Esophagus muscularis mucosa (tissue), 4 donors: ENCODE results near the gene EVX2. TPM values are rescaled to one million over a fixed set of nuclear protein-coding genes. Genes with fewer than 3 reads are reported as not detected.

ENCODE experiments used
- DNase-seq: peaks from one replicate; pipeline ENCODE4 v3.0.0-alpha.2; 2017; ENCODE audit errors: extremely low spot score
- H3K27ac ChIP-seq, 4 donors: fragments of 200-600 bp; sonication (generic); replicated peaks in 1 of 4; 1 replicate in 3 of 4; 2 replicates in 1 of 4; pipeline ENCODE4 v1.5.1; 2016 to 2019; ENCODE audit warnings: mild to moderate bottlenecking in 1 of 4
- H3K27me3 ChIP-seq, 4 donors: fragments of 200-600 bp; sonication (generic); one replicate each; pipeline versions ENCODE4 v1.5.1 to v1.6.0; 2016 to 2019
- H3K36me3 ChIP-seq, 4 donors: fragments of 200-600 bp; sonication (generic); one replicate each; pipeline ENCODE4 v1.5.1; 2016 to 2019
- H3K4me1 ChIP-seq, 4 donors: fragments of 200-600 bp; sonication (generic); one replicate each; pipeline ENCODE4 v1.5.1; 2016 to 2019
- H3K4me3 ChIP-seq, 4 donors: fragments of 200-600 bp; sonication (generic); 1 replicate in 2 of 4; 2 replicates in 2 of 4; pipeline ENCODE4 v1.5.1; 2016 to 2019; ENCODE audit warnings: mild to moderate bottlenecking in 4 of 4, moderate library complexity in 1 of 4
- H3K9me3 ChIP-seq, 4 donors: fragments of 200-600 bp; sonication (generic); 1 replicate in 3 of 4; 2 replicates in 1 of 4; pipeline ENCODE4 v1.5.1; 2016 to 2019
- EP300 ChIP-seq: sonication (generic); formaldehyde crosslinking; IDR thresholded peaks from one replicate; pipeline ENCODE4 v1.6.1; 2017; ENCODE audit warnings: antibody characterized with exemption
- POLR2A ChIP-seq: fragments of 450-650 bp; IDR thresholded peaks from one replicate; pipeline ENCODE4 v1.6.1; 2017; ENCODE audit warnings: antibody characterized with exemption, moderate library complexity, mild to moderate bottlenecking, low read depth
- POLR2AphosphoS5 ChIP-seq, 2 donors: sonication (generic); formaldehyde crosslinking; IDR thresholded peaks; one replicate each; pipeline ENCODE4 v1.6.1; 2017; ENCODE audit warnings: antibody characterized with exemption in 2 of 2
- WGBS: methylation state at CpG from one replicate; pipeline ENCODE4 v1.1.5; 2018; 5-methylcytosine and 5-hydroxymethylcytosine counted together
- intact Hi-C: fragments of 100-400 bp; cut with DNase I; formaldehyde crosslinking; loops from one replicate; pipeline ENCODE4 v1.15.1; 2023
- total RNA-seq, 4 donors: library from RNA; depleted of rRNA; stranded (reverse); fragments of >200 nt; gene quantifications; one replicate each; pipeline versions ENCODE4 v1.1.0 to v1.2.1, GENCODE V29; 2016
- TF ChIP-seq, protein P1 (sequence below), 3 experiments: fragments of 200-600 bp in 2 of 3; fragments of 450-650 bp in 1 of 3; sonication (generic) in 2 of 3; IDR thresholded peaks; one replicate each; pipeline ENCODE4 v1.5.1; 2017 to 2019; ENCODE audit warnings: antibody characterized with exemption in 3 of 3, mild to moderate bottlenecking in 2 of 3, moderate library complexity in 1 of 3

Gene EVX2
- total RNA-seq, 4 donors from 2014 or later = 0.11 TPM; not detected in 3

DNA sequence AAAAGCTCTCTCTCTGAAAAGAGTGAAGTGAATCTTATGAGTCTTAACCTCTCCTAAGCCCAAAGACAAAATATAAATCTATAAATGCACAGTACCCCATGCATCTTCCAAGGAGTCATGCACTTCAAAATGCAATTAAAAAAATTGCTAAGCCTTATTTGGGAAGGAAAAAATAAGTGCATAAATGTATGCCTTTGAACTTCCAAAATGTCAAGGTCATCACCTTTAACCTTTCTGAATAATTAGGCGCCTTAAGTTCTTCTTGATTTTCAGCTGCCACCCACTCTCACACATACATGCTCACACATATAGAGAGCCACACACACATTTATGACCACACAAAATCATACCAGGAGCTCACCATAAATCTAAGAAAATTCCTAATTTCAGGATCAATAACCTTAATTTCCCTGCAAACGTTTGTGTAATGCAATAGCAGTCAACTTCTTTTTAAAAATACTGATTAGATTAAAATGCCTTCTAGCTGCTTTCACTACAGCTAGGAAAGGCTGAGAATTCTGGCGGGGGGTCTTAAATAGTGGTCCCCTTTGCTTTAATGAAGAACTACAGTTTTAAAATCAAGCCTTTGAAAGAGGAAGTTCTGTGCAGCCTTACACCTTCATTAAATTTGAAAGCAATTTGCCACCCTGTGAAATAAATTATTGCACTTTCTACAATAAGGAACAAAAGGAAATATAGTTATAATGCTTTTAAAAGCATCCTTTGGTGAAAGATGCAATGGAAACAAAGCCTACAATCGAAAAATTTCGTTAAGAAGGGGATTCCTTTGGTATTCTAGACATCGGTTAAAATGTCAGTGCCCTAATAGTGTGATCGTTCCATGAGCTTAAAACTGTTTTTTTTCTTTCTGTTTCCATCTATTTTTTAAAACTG, 26.9 kb upstream of the EVX2 start:
- 17% methylated on average over 7 of the region's 7 CpGs for WGBS
- no peak overlapping the region for H3K4me3 ChIP-seq
- H3K27ac ChIP-seq = no peak overlapping the region
- peaks cover 16 to 45% (median 36%) of the 10 kb centered on the region in 4 donors for H3K4me1 ChIP-seq
- no peaks in the 10 kb centered on the region for H3K9me3 ChIP-seq
- TF ChIP-seq POLR2AphosphoS5 (IDR thresholded peaks at IDR 0.05) (peak in 1 of 2 donors; percentile 6), POLR2A (no peak)
- H3K27me3 ChIP-seq = peaks cover 5 to 99% (median 91%) of the 10 kb centered on the region in 4 donors
- DNase-seq = no peak
- H3K36me3 ChIP-seq = no peaks in the 10 kb centered on the region
- intact Hi-C loops = no loop called here

GRCh38 chr2:176109946-176110345, 26.2 kb upstream of the EVX2 start:
- Histone ChIP-seq H3K36me3 (no peaks in the 10 kb centered on the region), H3K4me3 (no peak overlapping the region), H3K4me1 (peaks cover 16 to 52% (median 43%) of the 10 kb centered on the region in 4 donors), H3K27ac (no peak overlapping the region), H3K27me3 (peaks cover 5 to 99% (median 91%) of the 10 kb centered on the region in 4 donors), H3K9me3 (no peaks in the 10 kb centered on the region)
- intact Hi-C loops = no loop called here
- WGBS = 18% methylated on average over 4 of the region's 4 CpGs
- TF ChIP-seq EP300 (no peak), POLR2A (no peak), POLR2AphosphoS5 (IDR thresholded peaks at IDR 0.05) (no peak)
- TF ChIP-seq, protein P1, sequence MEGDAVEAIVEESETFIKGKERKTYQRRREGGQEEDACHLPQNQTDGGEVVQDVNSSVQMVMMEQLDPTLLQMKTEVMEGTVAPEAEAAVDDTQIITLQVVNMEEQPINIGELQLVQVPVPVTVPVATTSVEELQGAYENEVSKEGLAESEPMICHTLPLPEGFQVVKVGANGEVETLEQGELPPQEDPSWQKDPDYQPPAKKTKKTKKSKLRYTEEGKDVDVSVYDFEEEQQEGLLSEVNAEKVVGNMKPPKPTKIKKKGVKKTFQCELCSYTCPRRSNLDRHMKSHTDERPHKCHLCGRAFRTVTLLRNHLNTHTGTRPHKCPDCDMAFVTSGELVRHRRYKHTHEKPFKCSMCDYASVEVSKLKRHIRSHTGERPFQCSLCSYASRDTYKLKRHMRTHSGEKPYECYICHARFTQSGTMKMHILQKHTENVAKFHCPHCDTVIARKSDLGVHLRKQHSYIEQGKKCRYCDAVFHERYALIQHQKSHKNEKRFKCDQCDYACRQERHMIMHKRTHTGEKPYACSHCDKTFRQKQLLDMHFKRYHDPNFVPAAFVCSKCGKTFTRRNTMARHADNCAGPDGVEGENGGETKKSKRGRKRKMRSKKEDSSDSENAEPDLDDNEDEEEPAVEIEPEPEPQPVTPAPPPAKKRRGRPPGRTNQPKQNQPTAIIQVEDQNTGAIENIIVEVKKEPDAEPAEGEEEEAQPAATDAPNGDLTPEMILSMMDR (IDR thresholded peaks at IDR 0.05) = no peak
- no peak for DNase-seq

DNA sequence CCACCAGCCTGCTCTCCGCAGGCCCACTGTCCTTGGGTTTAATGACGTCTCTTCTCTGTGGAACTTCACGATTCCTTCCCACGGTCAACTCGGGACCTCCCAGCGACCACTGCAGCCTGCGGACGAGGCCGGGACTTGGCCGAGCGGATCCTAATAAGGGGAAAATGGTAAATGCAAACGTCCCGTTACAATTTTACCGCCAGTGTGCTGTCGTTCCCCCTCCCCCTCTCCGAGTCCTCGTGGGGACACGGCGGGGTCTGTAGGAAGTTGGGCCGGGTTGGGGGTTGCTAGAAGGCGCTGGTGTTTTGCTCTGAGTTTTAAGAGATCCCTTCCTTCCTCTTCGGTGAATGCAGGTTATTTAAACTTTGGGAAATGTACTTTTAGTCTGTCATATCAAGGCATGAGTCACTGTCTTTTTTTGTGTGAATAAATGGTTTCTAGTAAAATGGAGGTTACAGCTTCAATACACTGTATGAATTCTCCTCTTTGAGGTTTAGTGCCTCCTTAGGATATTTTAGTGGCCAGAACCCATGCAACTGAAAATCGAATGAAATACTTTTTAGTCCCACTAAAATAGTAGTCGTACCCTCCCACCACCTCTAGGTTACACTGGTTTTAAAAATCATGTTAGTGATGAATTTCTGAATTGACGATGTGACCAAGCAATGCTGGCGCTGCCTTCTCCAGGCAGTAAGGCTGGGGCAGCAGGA, 25.6 kb upstream of the EVX2 start:
- Histone ChIP-seq H3K36me3 (no peaks in the 10 kb centered on the region), H3K4me3 (no peak overlapping the region), H3K27ac (no peak overlapping the region), H3K9me3 (no peaks in the 10 kb centered on the region), H3K27me3 (peaks cover 10 to 99% (median 92%) of the 10 kb centered on the region in 4 donors), H3K4me1 (peaks cover 21 to 58% (median 49%) of the 10 kb centered on the region in 4 donors)
- WGBS = 9% methylated on average over 26 of the region's 26 CpGs
- intact Hi-C loops = no loop called here
- TF ChIP-seq POLR2AphosphoS5 (IDR thresholded peaks at IDR 0.05) = no peak
- no peak for TF ChIP-seq EP300
- TF ChIP-seq, protein P1 (IDR thresholded peaks at IDR 0.05) = no peak
- no peak for TF ChIP-seq POLR2A
- no peak for DNase-seq

DNA sequence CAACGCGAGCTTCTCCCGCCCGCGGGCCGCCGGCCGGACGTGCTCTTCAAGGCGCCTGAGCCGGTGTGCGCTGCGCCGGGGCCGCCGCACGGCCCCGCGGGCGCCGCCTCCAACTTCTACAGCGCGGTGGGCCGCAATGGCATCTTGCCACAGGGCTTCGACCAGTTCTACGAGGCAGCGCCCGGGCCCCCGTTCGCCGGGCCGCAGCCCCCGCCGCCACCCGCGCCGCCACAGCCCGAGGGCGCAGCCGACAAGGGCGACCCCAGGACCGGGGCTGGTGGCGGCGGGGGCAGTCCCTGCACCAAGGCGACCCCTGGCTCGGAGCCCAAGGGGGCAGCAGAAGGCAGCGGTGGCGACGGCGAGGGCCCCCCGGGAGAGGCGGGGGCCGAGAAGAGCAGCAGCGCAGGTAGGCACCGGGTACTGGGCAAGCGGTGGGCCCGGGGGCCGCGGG, 24.0 kb upstream of the EVX2 start:
- no CpG with 5 or more reads among the region's 59 CpGs for WGBS
- intact Hi-C loops = no loop called here
- H3K4me3 ChIP-seq = peak overlapping the region in 3 of 4 donors; percentile 30 to 49 (median 32)
- peaks cover 12 to 99% (median 90%) of the 10 kb centered on the region in 4 donors for H3K27me3 ChIP-seq
- H3K36me3 ChIP-seq = no peaks in the 10 kb centered on the region
- H3K27ac ChIP-seq = no peak overlapping the region
- no peaks in the 10 kb centered on the region for H3K9me3 ChIP-seq
- TF ChIP-seq POLR2AphosphoS5 (IDR thresholded peaks at IDR 0.05) = no peak
- DNase-seq = no peak
- peaks cover 26 to 65% (median 57%) of the 10 kb centered on the region in 4 donors for H3K4me1 ChIP-seq

DNA sequence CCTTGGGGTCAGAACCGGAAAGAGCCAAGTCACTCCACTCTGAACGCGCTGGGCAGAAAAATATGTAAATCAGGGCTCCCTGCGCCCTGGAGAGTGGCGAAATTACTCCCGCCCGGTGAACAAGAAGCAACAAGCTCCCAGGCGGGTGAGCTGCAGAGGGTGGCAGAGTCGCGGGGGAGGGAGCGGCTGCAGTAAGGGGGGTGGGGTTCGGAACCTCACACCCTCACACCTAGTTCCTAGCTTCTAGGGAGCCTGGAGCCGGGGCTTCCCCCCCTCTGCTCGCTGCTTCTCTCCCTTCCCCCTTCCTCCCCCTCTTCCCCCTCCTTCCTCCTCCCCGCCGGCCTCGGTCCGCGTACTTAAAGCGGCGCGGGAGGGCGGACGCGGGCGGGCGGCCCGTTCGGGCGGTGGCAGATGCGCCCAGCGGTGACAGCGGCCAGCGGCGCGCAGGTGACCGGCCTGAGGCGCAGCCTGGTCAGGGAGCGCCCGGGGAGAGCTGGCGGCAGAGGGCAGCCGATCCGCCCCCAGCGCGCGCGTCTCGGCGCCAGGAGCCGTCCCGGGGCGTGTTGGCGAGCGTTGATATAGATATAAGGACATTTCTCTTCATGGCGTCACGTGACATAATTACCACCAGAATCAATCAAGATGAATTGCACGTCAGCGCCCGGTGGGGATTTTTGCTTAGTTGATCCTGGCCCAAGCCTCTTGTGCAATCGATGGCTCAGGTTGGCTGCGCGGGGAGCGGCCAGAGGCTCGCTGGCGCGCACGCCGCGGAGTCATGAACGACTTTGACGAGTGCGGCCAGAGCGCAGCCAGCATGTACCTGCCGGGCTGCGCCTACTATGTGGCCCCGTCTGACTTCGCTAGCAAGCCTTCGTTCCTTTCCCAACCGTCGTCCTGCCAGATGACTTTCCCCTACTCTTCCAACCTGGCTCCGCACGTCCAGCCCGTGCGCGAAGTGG, 23.1 kb upstream of the EVX2 start, which contains the start of gene HOXD11:
Gene HOXD11, plus strand, starts transcription at position 700 of the 959 bp plus-strand sequence. Its CDS starts 76 bp downstream, at position 776.
- Histone ChIP-seq H3K4me1 (peaks cover 26 to 61% (median 54%) of the 10 kb centered on the region in 4 donors), H3K27ac (no peak within 1 kb of the TSS), H3K9me3 (no peaks in the 10 kb centered on the region), H3K36me3 (no peaks in the 10 kb centered on the region), H3K27me3 (peaks cover 12 to 99% (median 89%) of the 10 kb centered on the region in 4 donors), H3K4me3 (peak within 1 kb of the TSS; percentile 20 to 49 (median 40))
- intact Hi-C loops = no loop called here
- 8% methylated on average over 37 of the region's 85 CpGs for WGBS
- DNase-seq = no peak
- TF ChIP-seq, protein P1 (IDR thresholded peaks at IDR 0.05) = no peak
- no peak for TF ChIP-seq POLR2AphosphoS5 (IDR thresholded peaks at IDR 0.05)
- TF ChIP-seq POLR2A = no peak
- TF ChIP-seq EP300 = no peak
